CD8-positive, alpha-beta memory T cell (primary cell): ENCODE measurements around the gene ZNF230. TPM values are rescaled to one million over a fixed set of nuclear protein-coding genes. Genes with fewer than 3 reads are reported as not detected.

Experiments
- CTCF ChIA-PET: fragments of 350-600 bp; sonication (Branson Sonifier 250); formaldehyde crosslinking; loops from one replicate; lab custom pipeline; 2021; ENCODE audit warnings: antibody characterized with exemption; lab: Charles Lee
- POLR2A ChIA-PET: fragments of 350-600 bp; sonication (Branson Sonifier 250); formaldehyde crosslinking; loops from one replicate; lab custom pipeline; 2021; ENCODE audit warnings: antibody characterized with exemption; lab: Charles Lee
- DNase-seq, 5 donors: peaks; one replicate each; pipeline versions ENCODE4 v3.0.0 to v3.0.0-alpha.2; 2020 to 2022; ENCODE audit warnings: mixed read lengths in 1 of 5
- H3K27ac ChIP-seq: one replicate; pipeline ENCODE4 v1.7.0; 2013; ENCODE audit warnings: low read depth, mild to moderate bottlenecking, low read length, moderate library complexity
- H3K27me3 ChIP-seq: 2 replicates; pipeline ENCODE4 v1.7.0; 2013; ENCODE audit warnings: low read length, mild to moderate bottlenecking; ENCODE audit not compliant: insufficient read depth, poor library complexity, severe bottlenecking
- H3K36me3 ChIP-seq: 2 replicates; pipeline ENCODE4 v1.7.0; 2013; ENCODE audit warnings: mild to moderate bottlenecking, low read length, moderate library complexity; ENCODE audit not compliant: insufficient read depth
- H3K4me1 ChIP-seq: 2 replicates; pipeline ENCODE4 v1.7.0; 2013; ENCODE audit warnings: mild to moderate bottlenecking, low read length, moderate library complexity; ENCODE audit not compliant: insufficient read depth
- H3K4me3 ChIP-seq: 2 replicates; pipeline ENCODE4 v1.7.0; 2013; ENCODE audit warnings: mild to moderate bottlenecking, low read length
- H3K9me3 ChIP-seq: 2 replicates; pipeline ENCODE4 v1.7.0; 2013; ENCODE audit warnings: mild to moderate bottlenecking, low read length
- H3K27ac Mint-ChIP-seq, 8 donors: one replicate each; pipeline ENCODE4 v1.8.0; 2020 to 2021; ENCODE audit warnings: mixed read lengths in 8 of 8, mild to moderate bottlenecking in 6 of 8, inconsistent platforms in 3 of 8, moderate library complexity in 3 of 8
- H3K27me3 Mint-ChIP-seq, 2 donors: one replicate each; pipeline ENCODE4 v1.8.0; 2020 to 2021; ENCODE audit warnings: mixed read lengths in 2 of 2, mild to moderate bottlenecking in 1 of 2, moderate library complexity in 1 of 2
- H3K36me3 Mint-ChIP-seq, 3 donors: one replicate each; pipeline ENCODE4 v1.8.0; 2020 to 2021; ENCODE audit warnings: mixed read lengths in 3 of 3, inconsistent platforms in 1 of 3, mild to moderate bottlenecking in 1 of 3
- H3K4me1 Mint-ChIP-seq, 3 donors: one replicate each; pipeline ENCODE4 v1.8.0; 2020 to 2021; ENCODE audit warnings: mixed read lengths in 3 of 3, inconsistent platforms in 1 of 3, mild to moderate bottlenecking in 1 of 3
- H3K4me3 Mint-ChIP-seq, 7 donors: one replicate each; pipeline ENCODE4 v1.8.0; 2020 to 2021; ENCODE audit warnings: mixed read lengths in 7 of 7, mild to moderate bottlenecking in 6 of 7, moderate library complexity in 4 of 7, inconsistent platforms in 2 of 7
- H3K9me3 Mint-ChIP-seq, 5 donors: one replicate each; pipeline ENCODE4 v1.8.0; 2020 to 2022; ENCODE audit warnings: mixed read lengths in 5 of 5, mild to moderate bottlenecking in 3 of 5, moderate library complexity in 2 of 5, inconsistent platforms in 1 of 5
- polyA plus RNA-seq: library from polyadenylated mRNA; unstranded; fragments of 300-500 nt; fragmentation: Illumina TruSeq; gene quantifications from one replicate; pipeline ENCODE4 v1.2.3, GENCODE V29; 2021
- total RNA-seq, 2 experiments: library from RNA; stranded (reverse); gene quantifications; one replicate each; pipeline ENCODE4 v1.2.3, GENCODE V29; 2021

ZNF230 gene
- total RNA-seq (1 to 10 TPM; 3.9 to 4.9 TPM), polyA plus RNA-seq (3.4 TPM)

- DNase-seq = peak; percentile 72 to 90 (median 81)
- H3K27me3 Mint-ChIP-seq = no peaks in the 10 kb centered on the region
- Histone ChIP-seq H3K27ac (peak within 1 kb of the TSS; percentile 69), H3K27me3 (no peaks in the 10 kb centered on the region), H3K4me1 (peaks cover 17% of the 10 kb centered on the region), H3K36me3 (peaks cover 14% of the 10 kb centered on the region), H3K4me3 (peak within 1 kb of the TSS; percentile 85), H3K9me3 (peaks cover 10% of the 10 kb centered on the region)
- CTCF ChIA-PET = interaction anchor here (0.6 kb wide), 1 partner anchor 550 kb away, joined by 3 read pairs; no protein-coding TSS in a partner anchor
- peaks cover 30 to 40% (median 31%) of the 10 kb centered on the region in 5 donors for H3K9me3 Mint-ChIP-seq
- H3K4me1 Mint-ChIP-seq = peaks cover 19 to 24% (median 23%) of the 10 kb centered on the region in 3 donors
- peak within 1 kb of the TSS; percentile 88 to 99 (median 98) for H3K27ac Mint-ChIP-seq
- H3K4me3 Mint-ChIP-seq = peak within 1 kb of the TSS; percentile 98 to 100 (median 99)
- POLR2A ChIA-PET = interaction anchor here (1.1 to 1.5 kb wide), 2 partner anchors 23 to 203 kb away, joined by 3 read pairs; no protein-coding TSS in a partner anchor
- peaks cover 23 to 42% (median 37%) of the 10 kb centered on the region in 3 donors for H3K36me3 Mint-ChIP-seq
Observed at GRCh38 chr19:44002566-44003460, at the start of gene ZNF230. ZNF230 (plus strand) TSS chr19:44002957; CDS start chr19:44007079, 4,122 bp downstream.

- Histone ChIP-seq H3K36me3 (no peaks in the 10 kb centered on the region), H3K4me1 (no peaks in the 10 kb centered on the region), H3K27ac (no peak overlapping the region), H3K9me3 (no peaks in the 10 kb centered on the region), H3K4me3 (no peak overlapping the region), H3K27me3 (no peaks in the 10 kb centered on the region)
- H3K36me3 Mint-ChIP-seq = peaks cover 0 to 67% (median 16%) of the 10 kb centered on the region in 3 donors
- no peak for DNase-seq
- peaks cover 19 to 59% (median 42%) of the 10 kb centered on the region in 5 donors for H3K9me3 Mint-ChIP-seq
- ChIA-PET POLR2A (no interaction called here), CTCF (no interaction called here)
- H3K4me1 Mint-ChIP-seq = peaks cover 0 to 5% (median 4%) of the 10 kb centered on the region in 3 donors
- H3K27ac Mint-ChIP-seq = no peak overlapping the region
- H3K4me3 Mint-ChIP-seq = no peak overlapping the region
- H3K27me3 Mint-ChIP-seq = no peaks in the 10 kb centered on the region
Observed at GRCh38 chr19:43956827-43957226, 45.9 kb upstream of the ZNF230 start.

GRCh38 chr19:43957891-43958290 lies 44.9 kb upstream of the ZNF230 start:
- Histone ChIP-seq H3K27ac (no peak overlapping the region), H3K9me3 (no peaks in the 10 kb centered on the region), H3K4me1 (no peaks in the 10 kb centered on the region), H3K4me3 (no peak overlapping the region), H3K36me3 (no peaks in the 10 kb centered on the region), H3K27me3 (no peaks in the 10 kb centered on the region)
- Mint-ChIP-seq H3K27me3 (no peaks in the 10 kb centered on the region), H3K9me3 (peaks cover 21 to 70% (median 51%) of the 10 kb centered on the region in 5 donors), H3K27ac (no peak overlapping the region), H3K4me1 (no peaks in the 10 kb centered on the region), H3K4me3 (no peak overlapping the region), H3K36me3 (peaks cover 0 to 71% (median 25%) of the 10 kb centered on the region in 3 donors)
- DNase-seq = no peak
- CTCF ChIA-PET = no interaction called here
- POLR2A ChIA-PET = no interaction called here

GRCh38 chr19:43960411-43960810 lies 42.3 kb upstream of the ZNF230 start:
- ChIA-PET CTCF (no interaction called here), POLR2A (no interaction called here)
- Histone ChIP-seq H3K4me3 (no peak overlapping the region), H3K9me3 (no peaks in the 10 kb centered on the region), H3K36me3 (no peaks in the 10 kb centered on the region), H3K27me3 (no peaks in the 10 kb centered on the region), H3K4me1 (no peaks in the 10 kb centered on the region), H3K27ac (no peak overlapping the region)
- no peak for DNase-seq
- Mint-ChIP-seq H3K36me3 (peaks cover 10 to 79% (median 45%) of the 10 kb centered on the region in 3 donors), H3K4me3 (no peak overlapping the region), H3K27ac (no peak overlapping the region), H3K9me3 (peaks cover 34 to 79% (median 60%) of the 10 kb centered on the region in 5 donors), H3K4me1 (no peaks in the 10 kb centered on the region), H3K27me3 (no peaks in the 10 kb centered on the region)

- H3K27ac Mint-ChIP-seq = no peak overlapping the region
- POLR2A ChIA-PET = no interaction called here
- Histone ChIP-seq H3K4me3 (no peak overlapping the region), H3K4me1 (no peaks in the 10 kb centered on the region), H3K36me3 (peaks cover 6% of the 10 kb centered on the region), H3K27ac (no peak overlapping the region), H3K27me3 (no peaks in the 10 kb centered on the region), H3K9me3 (peaks cover 23% of the 10 kb centered on the region)
- H3K4me1 Mint-ChIP-seq = no peaks in the 10 kb centered on the region
- H3K9me3 Mint-ChIP-seq = peaks cover 54 to 93% (median 83%) of the 10 kb centered on the region in 5 donors
- no peak for DNase-seq
- H3K4me3 Mint-ChIP-seq = no peak overlapping the region
- no peaks in the 10 kb centered on the region for H3K27me3 Mint-ChIP-seq
- CTCF ChIA-PET = interaction anchor here (1.4 kb wide), 1 partner anchor 12 kb away, joined by 5 read pairs; no protein-coding TSS in a partner anchor
- peaks cover 26 to 85% (median 64%) of the 10 kb centered on the region in 3 donors for H3K36me3 Mint-ChIP-seq
Observed at GRCh38 chr19:43966079-43966694, 36.6 kb upstream of the ZNF230 start.

- H3K9me3 Mint-ChIP-seq = peaks cover 26 to 61% (median 52%) of the 10 kb centered on the region in 5 donors
- Histone ChIP-seq H3K36me3 (no peaks in the 10 kb centered on the region), H3K4me3 (no peak overlapping the region), H3K4me1 (no peaks in the 10 kb centered on the region), H3K27ac (no peak overlapping the region), H3K27me3 (no peaks in the 10 kb centered on the region), H3K9me3 (peaks cover 4% of the 10 kb centered on the region)
- ChIA-PET CTCF (no interaction called here), POLR2A (no interaction called here)
- no peak overlapping the region for H3K4me3 Mint-ChIP-seq
- no peaks in the 10 kb centered on the region for H3K4me1 Mint-ChIP-seq
- no peak overlapping the region for H3K27ac Mint-ChIP-seq
- no peak for DNase-seq
- H3K27me3 Mint-ChIP-seq = peaks cover 0 to 4% of the 10 kb centered on the region in 2 donors
- H3K36me3 Mint-ChIP-seq = peaks cover 0 to 51% (median 8%) of the 10 kb centered on the region in 3 donors
Observed at GRCh38 chr19:43976732-43977131, 26.0 kb upstream of the ZNF230 start.

- peaks cover 13 to 24% (median 15%) of the 10 kb centered on the region in 3 donors for H3K4me1 Mint-ChIP-seq
Observed at GRCh38 chr19:43983544-43983911, 19.2 kb upstream of the ZNF230 start.

More at GRCh38 chr19:43983544-43983911, 19.2 kb upstream of the ZNF230 start:
- peaks cover 4 to 22% (median 17%) of the 10 kb centered on the region in 3 donors for H3K36me3 Mint-ChIP-seq
- Histone ChIP-seq H3K4me3 (peak overlapping the region; percentile 92), H3K36me3 (no peaks in the 10 kb centered on the region), H3K9me3 (no peaks in the 10 kb centered on the region), H3K27me3 (no peaks in the 10 kb centered on the region), H3K27ac (no peak overlapping the region), H3K4me1 (peaks cover 6% of the 10 kb centered on the region)
- H3K9me3 Mint-ChIP-seq = peaks cover 0 to 8% (median 5%) of the 10 kb centered on the region in 5 donors
- no peak for DNase-seq
- CTCF ChIA-PET = no interaction called here
- peak overlapping the region; percentile 39 to 86 (median 68) for H3K27ac Mint-ChIP-seq
- H3K27me3 Mint-ChIP-seq = no peaks in the 10 kb centered on the region
- POLR2A ChIA-PET = interaction anchor here (1.4 kb wide), 1 partner anchor 18 kb away, joined by 3 read pairs; no protein-coding TSS in a partner anchor
- peak overlapping the region; percentile 83 to 99 (median 95) for H3K4me3 Mint-ChIP-seq
